CD4-positive, alpha-beta T cell treated with Interferon gamma for 1 hour (primary cell): ENCODE results near the gene KLHL22.
"Not testable (repeated sequence)": the region's sequence is repeated elsewhere in the genome, so short reads cannot be mapped to it uniquely, and the experiment has no call there.

Experiments
- DNase-seq: peaks from one replicate; pipeline ENCODE4 v3.0.0-alpha.2; 2020

The KLHL22 gene

GRCh38 chr22:20523086-20523983 lies 27.7 kb upstream of the KLHL22 start:
- DNase-seq, result no peak

DNA sequence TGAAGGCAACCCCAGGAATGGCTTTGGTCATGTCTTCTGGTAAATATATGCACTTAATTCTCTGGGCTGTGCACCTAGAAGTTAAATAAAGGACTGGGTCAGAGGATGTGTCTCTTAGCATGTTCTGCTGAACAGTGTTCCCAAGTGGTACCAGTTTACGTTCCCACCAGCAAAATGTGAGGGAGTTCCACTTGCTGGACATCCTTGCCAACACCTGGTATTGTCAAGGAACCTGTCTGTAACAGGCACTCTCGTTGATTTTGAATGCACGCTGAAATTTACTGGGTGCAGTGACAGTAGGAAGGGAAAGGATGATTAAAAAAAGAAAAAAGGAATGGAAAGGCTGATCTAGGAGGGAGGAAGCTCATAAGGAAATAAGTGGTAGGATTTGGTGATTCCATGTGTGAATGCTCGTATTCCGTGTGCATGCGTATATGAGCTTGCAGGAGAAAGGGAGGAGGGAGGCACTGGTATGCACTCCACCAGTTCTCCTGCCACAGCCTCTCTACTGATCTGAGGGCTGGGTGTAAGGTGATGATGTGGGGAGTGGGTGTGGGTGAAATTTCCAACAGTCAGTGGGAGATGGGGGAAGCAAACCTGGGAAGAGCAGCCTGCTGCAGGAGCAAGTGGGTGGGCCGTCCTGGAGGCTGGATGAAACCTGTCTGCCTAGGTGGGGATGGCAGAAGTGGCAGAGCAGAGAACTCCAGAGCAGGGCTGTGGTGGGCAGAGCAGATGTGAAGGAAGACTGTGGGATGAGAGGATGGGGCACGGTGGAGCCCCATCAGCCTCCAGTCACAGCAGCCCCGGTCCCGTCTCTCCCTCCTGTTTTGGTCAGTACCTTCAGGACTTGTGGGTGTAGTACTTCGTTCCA lies 26.8 kb upstream of the KLHL22 start:
- no peak for DNase-seq

DNA sequence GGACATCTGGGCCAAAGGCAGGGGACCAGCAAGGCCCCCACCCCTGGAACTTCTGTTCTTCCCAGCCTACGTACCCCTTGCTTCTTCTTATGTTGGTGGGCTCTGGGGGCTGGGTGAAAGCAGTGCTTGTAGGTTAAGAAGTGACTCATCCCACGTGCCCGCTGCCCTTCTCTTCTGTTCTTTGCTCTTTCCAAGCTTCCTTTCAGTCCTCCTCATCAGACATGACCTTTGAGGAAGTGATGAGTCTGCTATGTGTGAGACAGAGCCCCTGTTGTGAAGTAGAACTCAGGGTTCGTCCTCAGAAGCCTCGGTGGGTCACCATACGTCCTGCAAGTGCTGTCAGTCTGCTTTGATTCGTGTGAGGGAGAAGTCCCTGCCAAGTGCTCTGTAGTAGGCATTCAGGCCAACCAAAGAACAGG lies 24.5 kb upstream of the KLHL22 start:
- no peak for DNase-seq

DNA sequence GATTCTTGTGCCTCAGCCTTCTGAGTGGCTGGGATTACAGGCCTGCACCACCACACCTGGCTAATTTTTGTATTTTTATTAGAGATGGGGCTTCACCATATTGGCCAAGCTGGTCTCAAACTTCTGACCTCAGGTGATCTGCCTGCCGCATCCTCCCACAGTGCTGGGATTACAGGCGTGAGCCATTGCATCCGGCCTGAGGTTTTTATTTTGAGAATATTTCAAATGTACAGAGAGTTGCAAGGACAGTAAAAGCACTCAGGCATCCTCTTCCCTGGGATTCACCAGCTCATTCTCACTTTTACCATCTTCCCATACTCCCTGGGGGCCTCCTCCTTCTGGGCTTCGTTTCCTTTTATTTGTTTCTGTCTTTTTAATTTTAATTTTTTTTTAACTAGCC lies 24.0 kb upstream of the KLHL22 start:
- no peak for DNase-seq

- DNase-seq, result no peak
These were observed 22.4 kb upstream of the KLHL22 start for GRCh38 chr22:20517841-20518592.

DNA sequence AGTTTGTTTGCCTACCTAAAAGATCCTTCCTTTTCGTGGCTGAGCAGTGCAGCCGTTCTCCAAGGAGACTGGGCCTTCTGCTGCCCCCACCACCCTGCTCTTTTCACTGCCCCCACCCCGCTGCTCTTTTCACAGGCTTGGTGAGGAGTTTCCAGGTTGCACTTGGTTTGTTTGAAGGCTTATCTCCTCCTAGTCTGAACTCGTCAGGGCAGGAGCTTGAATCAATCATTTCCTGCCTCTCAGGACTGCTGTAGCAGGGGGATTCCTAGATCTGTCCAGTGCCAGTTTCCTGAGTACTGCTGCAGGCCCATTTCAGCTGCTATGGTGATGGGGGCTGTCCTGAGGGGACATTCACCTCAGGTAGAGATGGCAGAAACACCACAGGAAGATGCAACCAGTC lies 21.8 kb upstream of the KLHL22 start:
- no peak for DNase-seq

DNA sequence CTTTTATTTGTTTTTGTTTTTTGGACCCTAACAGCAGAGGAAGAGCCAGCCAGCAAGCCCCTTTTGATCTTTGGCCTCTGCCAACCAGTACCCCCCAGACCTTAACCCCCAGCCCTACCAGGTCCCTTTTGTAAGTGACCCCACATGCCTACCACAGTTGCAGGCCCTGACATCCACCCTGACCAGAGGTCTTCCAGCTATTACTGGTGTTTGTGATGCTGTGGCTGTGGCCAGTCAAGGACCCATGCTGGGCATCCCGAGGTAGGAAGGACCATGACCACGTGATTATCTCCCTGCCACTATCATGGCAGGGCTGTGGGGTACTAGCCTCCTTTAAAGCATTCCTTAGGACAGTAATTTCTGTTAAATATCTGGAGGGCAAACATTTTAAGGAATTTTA lies 20.8 kb upstream of the KLHL22 start:
- no peak for DNase-seq

GRCh38 chr22:20514658-20515406 lies 19.2 kb upstream of the KLHL22 start:
- DNase-seq, result no peak

GRCh38 chr22:20511578-20512229 lies 16.1 kb upstream of the KLHL22 start:
- DNase-seq, result no peak

DNA sequence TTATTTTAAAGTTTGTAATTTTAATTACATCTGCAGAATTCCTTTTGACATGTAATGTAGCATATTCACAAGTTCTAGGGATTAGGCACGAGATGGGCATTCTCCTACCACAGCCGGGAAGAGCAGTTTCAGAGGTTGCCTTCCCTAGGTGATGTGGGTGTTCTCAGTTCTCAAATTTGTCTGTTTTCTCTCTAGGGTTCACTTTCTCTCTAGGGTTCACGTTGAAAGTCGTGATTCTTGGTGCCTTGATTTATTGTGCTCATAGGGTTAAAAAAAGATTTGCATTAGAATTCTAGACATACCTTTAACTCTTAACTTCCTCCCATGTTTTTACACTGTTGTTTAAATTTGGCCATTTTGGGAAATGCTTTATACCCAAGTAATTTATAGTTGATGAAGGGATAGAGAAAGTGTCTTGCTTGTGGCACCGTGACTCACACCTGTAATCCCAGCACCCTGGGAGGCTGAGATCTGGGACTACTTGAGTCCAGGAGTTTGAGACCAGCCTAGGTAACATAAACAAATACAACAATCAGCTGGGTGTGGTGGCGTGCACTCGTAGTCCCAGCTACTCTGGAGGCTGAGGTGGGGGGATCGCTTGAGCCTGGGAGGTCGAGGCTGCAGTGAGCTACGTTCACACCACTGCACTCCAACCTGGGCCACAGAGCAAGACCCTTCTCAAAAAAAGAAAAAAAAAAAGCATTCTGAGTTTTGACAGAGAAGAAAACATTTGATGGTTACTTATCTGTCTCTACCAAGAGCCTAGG lies 15.4 kb upstream of the KLHL22 start:
- DNase-seq, result no peak

- peak; percentile 54 for DNase-seq
These were observed 13.9 kb upstream of the KLHL22 start for GRCh38 chr22:20509344-20510047.

DNA sequence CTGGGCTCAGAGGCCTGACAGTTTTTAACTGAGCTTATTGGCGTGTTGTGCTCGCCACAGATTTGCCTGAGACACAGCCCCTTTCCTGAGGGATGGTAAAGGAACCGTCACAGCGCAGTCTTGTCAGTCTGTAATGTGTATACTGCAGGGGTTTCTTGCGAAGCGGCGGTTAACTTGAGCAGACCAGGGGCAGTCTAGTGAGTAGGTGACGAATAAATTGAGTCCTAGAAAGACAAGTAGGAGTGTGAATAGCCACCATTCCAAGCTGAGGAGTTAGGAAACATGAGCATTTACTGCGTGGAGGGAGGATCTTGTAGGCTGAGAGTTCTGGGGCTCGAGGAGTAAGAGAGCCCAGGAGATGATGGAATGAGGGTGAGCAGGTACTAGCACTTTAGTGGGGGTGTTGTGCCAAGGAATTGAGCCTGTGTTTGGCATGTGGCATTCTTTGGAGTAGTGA lies 13.2 kb upstream of the KLHL22 start:
- DNase-seq, result no peak

DNA sequence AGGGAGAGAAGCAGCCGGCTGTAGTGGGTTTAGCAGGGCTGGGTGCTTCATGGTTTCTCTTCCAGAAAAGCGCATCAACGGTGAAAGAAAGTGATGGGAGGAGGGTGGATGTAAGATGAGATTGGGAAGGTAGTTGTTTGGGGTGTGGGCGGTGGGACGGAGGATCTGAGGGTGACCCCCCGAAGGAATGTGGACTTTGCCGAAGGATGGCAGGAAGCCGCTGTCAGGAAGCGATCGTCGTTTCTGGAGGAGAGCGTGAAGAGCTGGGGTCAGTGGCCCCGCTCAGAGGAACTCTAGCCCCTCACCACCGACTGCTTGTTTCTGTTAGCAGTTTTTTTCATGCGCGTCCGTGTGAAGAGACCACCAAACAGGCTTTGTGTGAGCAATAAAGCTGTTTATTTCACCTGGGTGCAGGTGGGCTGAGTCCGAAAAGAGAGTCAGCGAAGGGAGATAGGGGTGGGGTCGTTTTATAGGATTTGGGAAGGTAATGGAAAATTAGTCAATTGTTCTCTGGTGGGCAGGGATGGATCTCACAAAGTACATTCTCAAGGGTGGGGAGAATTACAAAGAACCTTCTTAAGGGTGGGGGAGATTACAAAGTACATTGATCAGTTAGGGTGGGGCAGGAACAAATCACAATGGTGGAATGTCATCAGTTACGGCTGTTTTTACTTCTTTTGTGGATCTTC lies 12.6 kb upstream of the KLHL22 start:
- DNase-seq, result not testable (repeated sequence)

DNA sequence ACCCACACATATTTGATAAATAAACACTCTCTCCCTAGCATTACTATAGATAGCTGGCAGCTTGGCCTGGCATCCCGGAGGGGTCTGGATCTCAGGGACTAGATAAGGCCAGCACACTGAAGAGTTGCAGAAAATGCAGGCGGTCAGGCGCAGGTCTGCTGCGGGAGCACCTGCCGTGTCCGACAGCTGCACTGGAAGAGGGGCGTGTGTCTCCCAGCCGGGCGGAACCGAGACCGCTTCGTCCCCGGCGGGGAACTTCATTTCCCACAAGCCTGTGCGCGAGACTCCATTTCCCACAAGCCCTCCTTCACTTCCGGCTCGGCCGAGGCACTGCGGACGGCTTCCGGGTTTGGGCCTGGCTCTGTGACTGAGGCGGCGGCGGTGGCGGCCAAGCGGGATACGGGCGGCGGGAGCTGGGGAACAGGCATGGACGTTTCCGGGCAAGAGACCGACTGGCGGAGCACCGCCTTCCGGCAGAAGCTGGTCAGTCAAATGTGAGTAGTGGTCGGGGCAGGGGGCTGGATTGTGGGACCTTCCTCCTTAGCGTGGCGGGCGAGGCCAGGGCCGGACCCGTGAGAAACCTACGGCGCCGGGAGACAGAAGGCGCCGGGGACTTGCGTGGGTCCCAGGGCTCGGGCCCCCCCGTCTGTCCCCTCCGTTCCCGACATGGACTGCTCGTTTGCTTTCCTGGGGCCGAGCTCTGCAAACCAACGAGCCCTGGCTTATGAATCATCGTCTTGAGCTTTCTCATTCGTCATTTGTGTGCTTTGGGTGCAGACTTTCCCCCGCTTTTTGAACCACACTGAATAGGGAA lies 11.9 kb upstream of the KLHL22 start, which contains the start of gene MED15:
TSS of gene MED15 (plus strand) at position 358 of the 814 bp plus-strand sequence. CDS start at position 427, 69 bp downstream.
- peak; percentile 85 for DNase-seq

DNA sequence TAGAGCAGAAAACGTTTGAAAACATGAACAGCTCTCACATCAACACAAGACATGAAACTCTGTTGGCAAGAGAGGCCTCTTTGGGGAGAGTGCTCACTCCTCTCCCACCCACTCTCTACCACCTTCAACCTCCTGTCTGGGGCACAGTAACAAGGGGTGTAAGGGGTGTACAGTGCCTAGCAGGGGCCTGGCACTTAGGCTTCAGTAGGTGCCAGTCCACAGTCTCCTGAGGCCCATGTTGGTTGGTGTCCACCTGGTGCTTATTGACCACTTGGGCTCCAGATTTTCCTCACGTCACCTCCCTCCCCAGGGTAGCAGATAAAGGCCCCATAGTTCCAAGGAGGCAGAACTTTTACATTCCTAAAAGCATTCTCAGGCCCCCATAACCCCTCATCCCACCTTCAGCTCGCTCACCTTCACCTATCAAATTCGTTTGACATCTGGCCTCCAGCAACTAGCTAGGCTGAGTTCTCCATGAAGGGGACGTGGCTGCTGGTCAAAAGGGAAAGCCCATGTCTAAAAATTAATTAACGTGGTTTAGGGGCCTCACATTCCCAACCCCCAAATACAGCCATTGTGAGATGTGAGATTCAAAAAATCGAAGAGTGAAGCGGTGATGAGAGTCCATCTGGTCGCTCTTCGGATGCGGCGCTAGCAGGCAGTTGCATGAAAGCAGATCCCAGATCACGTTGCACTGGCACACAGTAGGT lies 11.1 kb upstream of the KLHL22 start:
- no peak for DNase-seq

GRCh38 chr22:20504293-20504922 lies 8.8 kb upstream of the KLHL22 start:
- not testable (repeated sequence) for DNase-seq

- DNase-seq, result no peak
These were observed 8.2 kb upstream of the KLHL22 start for GRCh38 chr22:20503816-20504215.
